Uterus (tissue), 2 donors: ENCODE measurements around the gene BCL11B.

Experiments
- CTCF ChIP-seq, 4 experiments: fragments of 200-600 bp in 2 of 4; fragments of 450-650 bp in 2 of 4; sonication (generic) in 2 of 4; IDR thresholded peaks; one replicate each; pipeline ENCODE4 v1.5.1; 2016 to 2019; ENCODE audit warnings: antibody characterized with exemption in 4 of 4, mild to moderate bottlenecking in 2 of 4, moderate library complexity in 1 of 4
- POLR2A ChIP-seq, 2 donors: fragments of 450-650 bp; IDR thresholded peaks; one replicate each; pipeline ENCODE4 v1.6.1; 2016; ENCODE audit warnings: antibody characterized with exemption in 2 of 2, mild to moderate bottlenecking in 1 of 2, moderate library complexity in 1 of 2

- TF ChIP-seq POLR2A (IDR thresholded peaks at IDR 0.05) (no peak), CTCF (IDR thresholded peaks at IDR 0.05) (no peak)
These were observed 84.9 kb downstream of the BCL11B start for GRCh38 chr14:99186956-99187690.
